ENCODE results near the gene CPSF6.

CPSF6 gene

DNA sequence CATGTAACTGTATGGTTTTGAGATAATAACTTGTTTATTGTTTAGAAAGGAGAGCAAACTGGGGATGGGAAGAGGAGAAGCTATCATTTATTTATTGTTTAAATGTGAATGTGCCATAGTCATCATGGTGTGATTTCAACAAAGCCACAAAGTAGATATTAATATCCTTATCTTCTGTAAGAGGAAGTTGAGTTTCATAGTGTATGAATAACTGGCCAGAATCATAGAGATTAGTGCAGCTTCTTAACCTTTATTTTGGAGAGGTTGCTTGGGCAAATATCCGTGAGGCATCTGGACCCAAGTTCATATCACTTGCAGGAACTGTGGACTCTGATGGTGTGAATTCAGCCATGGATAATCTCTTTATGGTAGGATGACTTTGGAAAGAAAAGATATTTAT lies 82.0 kb downstream of the CPSF6 start:
- no peak for TF ChIP-seq FOXP2 (optimal IDR thresholded peaks at IDR 0.05; ENCODE audit: borderline replicate concordance, extremely low read depth, extremely low read length, insufficient read depth)
